WTC11 (cell line): ENCODE data around the gene STX12.

ENCODE experiments used
- ARID4B ChIP-seq: sonication (generic); formaldehyde crosslinking; IDR thresholded peaks from 2 replicates; pipeline ENCODE4 v1.8.0; 2023; ENCODE audit warnings: missing genetic modification reagents, mild to moderate bottlenecking, borderline replicate concordance
- CREM ChIP-seq: sonication (generic); formaldehyde crosslinking; IDR thresholded peaks from 2 replicates; pipeline ENCODE4 v1.8.1; 2022; ENCODE audit warnings: mild to moderate bottlenecking, missing genetic modification reagents, moderate library complexity
- CTCF ChIP-seq: fragments of 200-600 bp; IDR thresholded peaks from 2 replicates; pipeline ENCODE4 v1.8.0; 2022; ENCODE audit warnings: antibody characterized with exemption
- E2F1 ChIP-seq: sonication (generic); formaldehyde crosslinking; IDR thresholded peaks from 2 replicates; pipeline ENCODE4 v1.8.0; 2022; ENCODE audit warnings: mild to moderate bottlenecking, missing genetic modification reagents
- ERG ChIP-seq: fragments of 250-450 bp; sonication (Bioruptor Pico); IDR thresholded peaks from 2 replicates; pipeline ENCODE4 v1.8.0; 2021; ENCODE audit warnings: mild to moderate bottlenecking
- GABPB1 ChIP-seq: sonication (generic); formaldehyde crosslinking; IDR thresholded peaks from 2 replicates; pipeline ENCODE4 v1.8.1; 2023; ENCODE audit warnings: mild to moderate bottlenecking, missing genetic modification reagents
- HMGXB4 ChIP-seq: sonication (generic); formaldehyde crosslinking; IDR thresholded peaks from 2 replicates; pipeline ENCODE4 v1.8.1; 2023; ENCODE audit warnings: mild to moderate bottlenecking, moderate library complexity, missing genetic modification reagents
- JUN ChIP-seq: sonication (generic); formaldehyde crosslinking; IDR thresholded peaks from 2 replicates; pipeline ENCODE4 v1.8.0; 2023; ENCODE audit warnings: mild to moderate bottlenecking, missing genetic modification reagents
- MAX ChIP-seq: sonication (generic); formaldehyde crosslinking; IDR thresholded peaks from 2 replicates; pipeline ENCODE4 v1.8.0; 2022; ENCODE audit warnings: mild to moderate bottlenecking, missing genetic modification reagents
- ZBTB21 ChIP-seq: sonication (generic); formaldehyde crosslinking; IDR thresholded peaks from 2 replicates; pipeline ENCODE4 v1.8.1; 2023; ENCODE audit warnings: mild to moderate bottlenecking, missing genetic modification reagents, borderline replicate concordance

GRCh38 chr1:27823784-27824183, 50.8 kb downstream of the STX12 start:
- TF ChIP-seq MAX (CRISPR knock-in tag): no peak
- no peak for TF ChIP-seq ZBTB21 (CRISPR knock-in tag)
- no peak for TF ChIP-seq HMGXB4 (CRISPR knock-in tag)
- TF ChIP-seq CREM: no peak
- no peak for TF ChIP-seq GABPB1 (CRISPR knock-in tag)
- TF ChIP-seq ARID4B (CRISPR knock-in tag): no peak
- TF ChIP-seq CTCF: no peak
- no peak for TF ChIP-seq ERG
- TF ChIP-seq E2F1 (CRISPR knock-in tag): no peak
- no peak for TF ChIP-seq JUN (CRISPR knock-in tag)
